GM23248 (cell line): ENCODE results near the gene DUS2.

Experiments
- EZH2 ChIP-seq: fragments of 200-600 bp; sonication (generic); IDR thresholded peaks from 2 replicates; pipeline ENCODE4 v1.6.1; 2018; ENCODE audit warnings: antibody characterized with exemption, mild to moderate bottlenecking; ENCODE audit not compliant: insufficient read depth, poor library complexity, severe bottlenecking
- EZH2phosphoT487 ChIP-seq: fragments of 200-600 bp; sonication (generic); IDR thresholded peaks from 2 replicates; pipeline ENCODE4 v1.6.1; 2018; ENCODE audit warnings: antibody characterized with exemption, moderate library complexity, mild to moderate bottlenecking, low read depth; ENCODE audit not compliant: insufficient read depth

DNA sequence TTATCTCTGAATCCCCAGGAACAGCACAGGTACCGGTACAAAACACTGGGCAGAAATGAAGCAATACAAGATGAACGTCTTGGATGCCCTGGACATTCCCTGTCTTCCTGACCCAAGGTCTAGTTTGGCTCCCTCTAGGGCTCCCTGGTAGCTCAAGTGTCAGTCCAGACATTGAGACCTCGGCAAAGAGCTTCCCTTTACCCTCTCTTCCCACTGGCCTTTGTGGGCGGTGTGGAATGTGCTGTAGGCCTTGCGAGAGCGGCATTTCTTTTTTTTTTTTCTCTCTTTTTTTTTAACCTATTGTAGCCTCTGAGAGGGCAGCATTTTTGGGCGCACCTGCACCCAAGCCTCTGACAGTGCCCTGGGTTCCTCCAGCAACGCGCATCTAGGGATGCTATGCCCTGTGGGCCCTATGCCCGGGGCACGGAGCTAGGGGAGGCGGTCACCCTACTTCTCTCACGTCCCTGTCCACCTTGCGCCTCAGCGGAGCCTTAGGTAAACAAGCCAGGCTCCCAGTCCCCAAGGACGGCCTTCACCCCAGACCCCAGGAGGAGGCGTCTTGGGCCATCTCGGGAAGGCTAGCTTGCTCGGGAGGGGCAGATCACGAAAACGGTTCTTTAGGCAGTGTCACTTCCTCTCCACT, 60.9 kb downstream of the DUS2 start:
- TF ChIP-seq EZH2: no peak
- no peak for TF ChIP-seq EZH2phosphoT487
